K562 (cell line): Measurements from ENCODE around the gene TJP2. TPM values are rescaled to one million over a fixed set of nuclear protein-coding genes. Genes with fewer than 3 reads are reported as not detected.

Experiments
- BRD9 ChIP-seq: fragments of 450-650 bp; IDR thresholded peaks from 2 replicates; pipeline ENCODE4 v1.6.1; 2018; ENCODE audit warnings: low read depth; ENCODE audit not compliant: partially characterized antibody
- CEBPB ChIP-seq: fragments of 450-650 bp; IDR thresholded peaks from 2 replicates; pipeline ENCODE4 v1.6.1; 2016; ENCODE audit warnings: missing genetic modification characterization, missing compliant biosample characterization
- HDGF ChIP-seq: fragments of 450-650 bp; IDR thresholded peaks from 2 replicates; pipeline ENCODE4 v1.6.1; 2016
- HES1 ChIP-seq: fragments of 450-650 bp; IDR thresholded peaks from 2 replicates; pipeline ENCODE4 v1.6.1; 2016; ENCODE audit warnings: low read depth, mild to moderate bottlenecking, moderate library complexity
- HMGXB4 ChIP-seq: sonication (generic); formaldehyde crosslinking; IDR thresholded peaks from 2 replicates; pipeline ENCODE4 v1.8.1; 2023; ENCODE audit warnings: mild to moderate bottlenecking, missing genetic modification reagents
- NONO ChIP-seq, 2 experiments: fragments of 200-400 bp in 1 of 2; fragments of 450-650 bp in 1 of 2; formaldehyde crosslinking in 1 of 2; IDR thresholded peaks; 2 replicates each; pipeline ENCODE4 v1.6.1; 2017; ENCODE audit warnings: low read depth in 2 of 2, mild to moderate bottlenecking in 2 of 2, moderate library complexity in 2 of 2, low read length in 1 of 2
- PCBP2 ChIP-seq: fragments of 200-400 bp; formaldehyde crosslinking; IDR thresholded peaks from 2 replicates; pipeline ENCODE4 v1.6.1; 2018; ENCODE audit warnings: low read length, low read depth, mild to moderate bottlenecking, moderate library complexity; ENCODE audit not compliant: poor library complexity, severe bottlenecking
- RNF2 ChIP-seq: sonication (generic); IDR thresholded peaks from 2 replicates; pipeline ENCODE4 v1.6.1; 2016
- TARDBP ChIP-seq: fragments of 450-650 bp; IDR thresholded peaks from 2 replicates; pipeline ENCODE4 v1.6.1; 2016
- ZBTB2 ChIP-seq: fragments of 450-650 bp; IDR thresholded peaks from 2 replicates; pipeline ENCODE4 v1.6.1; 2016; ENCODE audit warnings: antibody characterized with exemption
- ZNF609 ChIP-seq: sonication (generic); formaldehyde crosslinking; IDR thresholded peaks from 2 replicates; pipeline ENCODE4 v1.8.1; 2023; ENCODE audit warnings: missing genetic modification reagents, mild to moderate bottlenecking, borderline replicate concordance
- polyA plus RNA-seq, 8 experiments: library from polyadenylated mRNA; depleted of rRNA in 4 of 8; stranded (reverse) in 5 of 8; unstranded in 3 of 8; fragments of >200 nt; fragmentation: Nextera tagmentation in 2 of 8; fragmentation: Illumina TruSeq in 1 of 8; extraction: Ambion mirVana in 2 of 8; extraction: Trizol in 1 of 8; gene quantifications; 2 replicates each; pipeline versions ENCODE4 v1.2.1 to v1.2.3, GENCODE V29; 2011 to 2014; ENCODE audit warnings: inconsistent platforms in 1 of 8, missing spikeins in 1 of 8
- total RNA-seq, 7 experiments: library from RNA; depleted of rRNA in 6 of 7; stranded (reverse); fragments of >200 nt in 6 of 7; fragmentation: Illumina TruSeq in 2 of 7; extraction: Trizol in 2 of 7; gene quantifications; 2 replicates each; pipeline versions ENCODE4 v1.2.1 to v1.2.3, GENCODE V29; 2011 to 2021; ENCODE audit warnings: low replicate concordance in 1 of 7

Gene TJP2
- total and polyA plus RNA-seq, 9 of the 15 experiments (the other 6 are each of a cell fraction or from before 2014, with no cell fraction given): 4.0 to 24.1 (median 16.8) TPM

GRCh38 chr9:69279084-69279731 lies 105.1 kb downstream of the TJP2 start (continued):
- TF ChIP-seq ZBTB2 (no peak), HMGXB4 (no peak), RNF2 (no peak), TARDBP (no peak), PCBP2 (no peak), CEBPB (tag) (no peak), HES1 (no peak), ZNF609 (no peak), BRD9 (no peak), NONO (IDR thresholded peaks at IDR 0.05; ENCODE audit: low read depth in 2 of 2, low read length in 1 of 2) (no peak), HDGF (no peak)
- TF ChIP-seq, all 486 proteins: peak for 0
